ENCODE data around the gene GPANK1.

GPANK1 gene

DNA sequence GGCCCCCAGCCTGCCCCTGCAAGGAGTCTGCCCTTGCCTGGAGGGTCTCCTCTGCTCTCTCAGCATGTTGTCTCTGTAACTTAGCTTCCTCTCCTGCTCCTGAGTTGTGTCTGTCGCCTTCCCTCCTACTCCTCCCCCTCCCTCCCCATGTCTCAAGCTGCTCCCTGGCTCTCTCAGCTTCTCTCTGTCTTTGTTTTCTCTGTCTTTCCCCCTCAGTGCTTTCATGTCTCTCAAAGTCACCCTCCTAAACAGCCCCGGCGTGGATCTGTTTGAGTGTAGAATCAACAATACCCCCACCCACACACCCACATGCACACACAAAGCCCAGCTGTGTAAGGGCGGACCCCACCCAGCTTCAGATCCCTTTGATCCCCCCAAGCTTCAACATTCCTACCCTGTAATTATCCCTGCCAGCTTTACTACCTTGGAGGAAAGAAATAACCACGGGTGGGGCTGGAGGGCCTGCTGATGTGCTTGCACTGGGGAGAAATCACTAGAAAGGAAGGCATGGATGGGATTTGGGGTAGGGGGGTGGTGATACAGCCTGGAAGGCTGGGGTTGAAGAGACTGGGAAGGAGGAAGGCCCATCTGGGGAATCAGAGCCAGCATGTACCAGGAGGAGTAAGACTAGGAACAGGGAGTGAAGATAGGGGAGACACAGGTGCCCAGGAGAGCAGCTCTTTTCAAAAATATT lies 49.3 kb upstream of the GPANK1 start (continued):
- TF ChIP-seq, protein P1, sequence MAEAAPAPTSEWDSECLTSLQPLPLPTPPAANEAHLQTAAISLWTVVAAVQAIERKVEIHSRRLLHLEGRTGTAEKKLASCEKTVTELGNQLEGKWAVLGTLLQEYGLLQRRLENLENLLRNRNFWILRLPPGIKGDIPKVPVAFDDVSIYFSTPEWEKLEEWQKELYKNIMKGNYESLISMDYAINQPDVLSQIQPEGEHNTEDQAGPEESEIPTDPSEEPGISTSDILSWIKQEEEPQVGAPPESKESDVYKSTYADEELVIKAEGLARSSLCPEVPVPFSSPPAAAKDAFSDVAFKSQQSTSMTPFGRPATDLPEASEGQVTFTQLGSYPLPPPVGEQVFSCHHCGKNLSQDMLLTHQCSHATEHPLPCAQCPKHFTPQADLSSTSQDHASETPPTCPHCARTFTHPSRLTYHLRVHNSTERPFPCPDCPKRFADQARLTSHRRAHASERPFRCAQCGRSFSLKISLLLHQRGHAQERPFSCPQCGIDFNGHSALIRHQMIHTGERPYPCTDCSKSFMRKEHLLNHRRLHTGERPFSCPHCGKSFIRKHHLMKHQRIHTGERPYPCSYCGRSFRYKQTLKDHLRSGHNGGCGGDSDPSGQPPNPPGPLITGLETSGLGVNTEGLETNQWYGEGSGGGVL (tag by site-specific recombination; IDR thresholded peaks at IDR 0.05), result peak; percentile 98
- peak; percentile 67; the same call in 1 of the 2 replicates for TF ChIP-seq TCF7L2 (IDR thresholded peaks at IDR 0.05; ENCODE audit: borderline replicate concordance, low read depth, low read length)
- TF ChIP-seq ZNF529 (tag by site-specific recombination; IDR thresholded peaks at IDR 0.05; ENCODE audit: insufficient replicate concordance), result no peak
- TF ChIP-seq GLIS1 (tag by site-specific recombination; IDR thresholded peaks at IDR 0.05), result peak; percentile 91
- TF ChIP-seq, protein P2, sequence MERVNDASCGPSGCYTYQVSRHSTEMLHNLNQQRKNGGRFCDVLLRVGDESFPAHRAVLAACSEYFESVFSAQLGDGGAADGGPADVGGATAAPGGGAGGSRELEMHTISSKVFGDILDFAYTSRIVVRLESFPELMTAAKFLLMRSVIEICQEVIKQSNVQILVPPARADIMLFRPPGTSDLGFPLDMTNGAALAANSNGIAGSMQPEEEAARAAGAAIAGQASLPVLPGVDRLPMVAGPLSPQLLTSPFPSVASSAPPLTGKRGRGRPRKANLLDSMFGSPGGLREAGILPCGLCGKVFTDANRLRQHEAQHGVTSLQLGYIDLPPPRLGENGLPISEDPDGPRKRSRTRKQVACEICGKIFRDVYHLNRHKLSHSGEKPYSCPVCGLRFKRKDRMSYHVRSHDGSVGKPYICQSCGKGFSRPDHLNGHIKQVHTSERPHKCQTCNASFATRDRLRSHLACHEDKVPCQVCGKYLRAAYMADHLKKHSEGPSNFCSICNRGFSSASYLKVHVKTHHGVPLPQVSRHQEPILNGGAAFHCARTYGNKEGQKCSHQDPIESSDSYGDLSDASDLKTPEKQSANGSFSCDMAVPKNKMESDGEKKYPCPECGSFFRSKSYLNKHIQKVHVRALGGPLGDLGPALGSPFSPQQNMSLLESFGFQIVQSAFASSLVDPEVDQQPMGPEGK (tag by site-specific recombination; IDR thresholded peaks at IDR 0.05), result peak; percentile 63; the same call in 1 of the 2 replicates
- TF ChIP-seq MZF1 (tag by site-specific recombination; IDR thresholded peaks at IDR 0.05; ENCODE audit: borderline replicate concordance), result peak; percentile 84
- peak; percentile 99 for TF ChIP-seq ZIC2 (tag by site-specific recombination; IDR thresholded peaks at IDR 0.05)
- TF ChIP-seq ZNF792 (tag by site-specific recombination; IDR thresholded peaks at IDR 0.05), result no peak
- peak; percentile 100 for TF ChIP-seq KLF1 (tag by site-specific recombination; IDR thresholded peaks at IDR 0.05)
- TF ChIP-seq ZBTB17 (tag by site-specific recombination; IDR thresholded peaks at IDR 0.05), result peak; percentile 48
- TF ChIP-seq ZNF146 (tag by site-specific recombination; IDR thresholded peaks at IDR 0.05), result no peak
- TF ChIP-seq GLIS2 (tag by site-specific recombination; IDR thresholded peaks at IDR 0.05), result peak; percentile 40; the same call in 1 of the 2 replicates
- TF ChIP-seq ZFHX2 (tag by site-specific recombination; conservative IDR thresholded peaks at IDR 0.05), result peak; percentile 99
- peak; percentile 73 for TF ChIP-seq ZNF341 (tag by site-specific recombination; IDR thresholded peaks at IDR 0.05; ENCODE audit: low read depth)
- TF ChIP-seq BCL11B (tag by site-specific recombination; IDR thresholded peaks at IDR 0.05; ENCODE audit: low read depth), result 0 out of 2 replicates have a peak, but pooled peaks have one; percentile 7
- TF ChIP-seq ZFP69B (tag by site-specific recombination; IDR thresholded peaks at IDR 0.05), result peak; percentile 50; the same call in 1 of the 2 replicates

DNA sequence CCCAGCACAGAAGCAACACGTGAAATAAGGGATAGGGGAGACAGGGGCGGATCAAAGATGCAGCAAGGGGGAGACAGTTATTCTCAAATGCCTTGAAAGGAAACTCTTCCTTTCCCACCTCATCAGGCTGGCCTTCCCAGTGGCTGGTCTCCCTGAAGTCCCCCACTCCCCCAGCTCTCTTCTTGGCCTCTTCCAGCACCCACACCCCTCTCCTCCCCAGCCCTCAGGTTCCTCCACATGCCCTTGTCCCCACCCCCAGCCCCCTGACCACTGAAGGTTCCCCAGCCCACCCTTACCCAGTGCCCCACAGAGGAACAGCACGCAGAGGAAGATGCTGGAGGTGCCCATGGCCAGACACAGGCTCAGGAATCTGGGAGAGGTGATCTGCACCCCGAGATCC lies 48.7 kb upstream of the GPANK1 start:
- ChIA-PET CTCF (interaction anchor here (1.0 kb wide), 1 partner anchor 21 kb away, joined by 4 read pairs; no protein-coding TSS in a partner anchor), POLR2A (interaction anchor here (1.0 to 2.3 kb wide), 5 partner anchors 10 to 114 kb away, joined by 3 to 10 read pairs (median 4); partner anchors contain the start of genes ABHD16A, HSPA1B and MSH5)
- Histone ChIP-seq H3K27ac (ENCODE audit: extremely low read depth, low read depth, low read length) (no peak overlapping the region), H3K4me1 (ENCODE audit: control insufficient read depth, insufficient read depth, low read length) (peaks cover 4% of the 10 kb centered on the region), H3K9me3 (ENCODE audit: control insufficient read depth, insufficient read depth, low read depth, low read length) (no peaks in the 10 kb centered on the region), H3K4me3 (ENCODE audit: low read depth, low read length) (no peak overlapping the region), H3K36me3 (ENCODE audit: control insufficient read depth in 2 of 2, insufficient read depth in 1 of 2, low read length in 2 of 2) (no peaks in the 10 kb centered on the region)
- no peak for TF ChIP-seq ZNF324 (tag by site-specific recombination; IDR thresholded peaks at IDR 0.05)
- no peak for TF ChIP-seq ZNF624 (tag by site-specific recombination; IDR thresholded peaks at IDR 0.05)
- TF ChIP-seq, protein P3, sequence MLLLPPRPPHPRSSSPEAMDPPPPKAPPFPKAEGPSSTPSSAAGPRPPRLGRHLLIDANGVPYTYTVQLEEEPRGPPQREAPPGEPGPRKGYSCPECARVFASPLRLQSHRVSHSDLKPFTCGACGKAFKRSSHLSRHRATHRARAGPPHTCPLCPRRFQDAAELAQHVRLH (tag by site-specific recombination; IDR thresholded peaks at IDR 0.05), result no peak
- TF ChIP-seq ZNF621 (tag by site-specific recombination; IDR thresholded peaks at IDR 0.05), result no peak
- TF ChIP-seq, protein P4, sequence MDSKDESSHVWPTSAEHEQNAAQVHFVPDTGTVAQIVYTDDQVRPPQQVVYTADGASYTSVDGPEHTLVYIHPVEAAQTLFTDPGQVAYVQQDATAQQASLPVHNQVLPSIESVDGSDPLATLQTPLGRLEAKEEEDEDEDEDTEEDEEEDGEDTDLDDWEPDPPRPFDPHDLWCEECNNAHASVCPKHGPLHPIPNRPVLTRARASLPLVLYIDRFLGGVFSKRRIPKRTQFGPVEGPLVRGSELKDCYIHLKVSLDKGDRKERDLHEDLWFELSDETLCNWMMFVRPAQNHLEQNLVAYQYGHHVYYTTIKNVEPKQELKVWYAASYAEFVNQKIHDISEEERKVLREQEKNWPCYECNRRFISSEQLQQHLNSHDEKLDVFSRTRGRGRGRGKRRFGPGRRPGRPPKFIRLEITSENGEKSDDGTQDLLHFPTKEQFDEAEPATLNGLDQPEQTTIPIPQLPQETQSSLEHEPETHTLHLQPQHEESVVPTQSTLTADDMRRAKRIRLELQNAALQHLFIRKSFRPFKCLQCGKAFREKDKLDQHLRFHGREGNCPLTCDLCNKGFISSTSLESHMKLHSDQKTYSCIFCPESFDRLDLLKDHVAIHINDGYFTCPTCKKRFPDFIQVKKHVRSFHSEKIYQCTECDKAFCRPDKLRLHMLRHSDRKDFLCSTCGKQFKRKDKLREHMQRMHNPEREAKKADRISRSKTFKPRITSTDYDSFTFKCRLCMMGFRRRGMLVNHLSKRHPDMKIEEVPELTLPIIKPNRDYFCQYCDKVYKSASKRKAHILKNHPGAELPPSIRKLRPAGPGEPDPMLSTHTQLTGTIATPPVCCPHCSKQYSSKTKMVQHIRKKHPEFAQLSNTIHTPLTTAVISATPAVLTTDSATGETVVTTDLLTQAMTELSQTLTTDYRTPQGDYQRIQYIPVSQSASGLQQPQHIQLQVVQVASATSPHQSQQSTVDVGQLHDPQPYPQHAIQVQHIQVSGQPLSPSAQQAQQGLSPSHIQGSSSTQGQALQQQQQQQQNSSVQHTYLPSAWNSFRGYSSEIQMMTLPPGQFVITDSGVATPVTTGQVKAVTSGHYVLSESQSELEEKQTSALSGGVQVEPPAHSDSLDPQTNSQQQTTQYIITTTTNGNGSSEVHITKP (tag by site-specific recombination; IDR thresholded peaks at IDR 0.05), result peak; percentile 47; the same call in 1 of the 2 replicates
- TF ChIP-seq ZNF544 (tag by site-specific recombination; IDR thresholded peaks at IDR 0.05), result no peak
- no peak for TF ChIP-seq ZNF48 (tag by site-specific recombination; IDR thresholded peaks at IDR 0.05)
- TF ChIP-seq HOXA7 (CRISPR knock-in tag; IDR thresholded peaks at IDR 0.05; ENCODE audit: borderline replicate concordance), result no peak

All from HEK293 (cell line).